Liver (tissue), 4 donors: ENCODE measurements around the gene ATP7B. TPM values are rescaled to one million over a fixed set of nuclear protein-coding genes. Genes with fewer than 3 reads are reported as not detected.

Source experiments
- polyA plus RNA-seq, 2 donors: library from polyadenylated mRNA; stranded (reverse) in 1 of 2; unstranded in 1 of 2; fragments of 200-250 nt in 1 of 2; fragments of >200 nt in 1 of 2; fragmentation: Nextera tagmentation in 1 of 2; extraction: Ambion mirVana in 1 of 2; gene quantifications; one replicate each; pipeline versions ENCODE4 v1.2.1 to v1.2.3, GENCODE V29; 2013 to 2015
- total RNA-seq, 2 donors: library from RNA; depleted of rRNA; stranded (reverse); fragments of >200 nt; gene quantifications; one replicate each; pipeline ENCODE4 v1.2.3, GENCODE V29; 2014
- donor health status: healthy.
- donor health status: healthy.
- donor health status: healthy.

ATP7B gene
- total and polyA plus RNA-seq, 4 donors, result 8.0 to 37.7 (median 22.1) TPM

Other genes starting within 250 kb of the ATP7B start
- gene DHRS12, start 207.3 kb downstream of the ATP7B start, total RNA-seq, result 1 to 10 TPM; 6.5 to 6.8 TPM
- 10 to 100 TPM; 11.8 to 15.5 TPM for gene DHRS12, start 207.3 kb downstream of the ATP7B start, polyA plus RNA-seq
- gene TMEM272, start 166.3 kb downstream of the ATP7B start, total RNA-seq, result under 1 TPM; 0.14 to 0.42 TPM
- gene TMEM272, start 166.3 kb downstream of the ATP7B start, polyA plus RNA-seq, result under 1 TPM; 0.02 to 0.07 TPM
- not detected for gene CCDC70, start 149.5 kb downstream of the ATP7B start, total RNA-seq
- gene CCDC70, start 149.5 kb downstream of the ATP7B start, polyA plus RNA-seq, result under 1 TPM in 1 of 2 donors, not detected in 1; 0.36 TPM
- gene ALG11, start 948 bp upstream of the ATP7B start, total RNA-seq, result 10 to 100 TPM; 14.3 to 34.5 TPM
- 1 to 10 TPM; 5.4 to 9.5 TPM for gene ALG11, start 948 bp upstream of the ATP7B start, polyA plus RNA-seq
- 10 to 100 TPM; 13.1 to 18.7 TPM for gene UTP14C, start 13.2 kb upstream of the ATP7B start, total RNA-seq
- gene UTP14C, start 13.2 kb upstream of the ATP7B start, polyA plus RNA-seq, result 1 to 10 TPM; 5.8 to 6.1 TPM
- under 1 TPM; 0.08 to 0.23 TPM for gene NEK5, start 117.6 kb upstream of the ATP7B start, total RNA-seq
- under 1 TPM in 1 of 2 donors, not detected in 1; 0.63 TPM for gene NEK5, start 117.6 kb upstream of the ATP7B start, polyA plus RNA-seq
- gene NEK3, start 148.1 kb upstream of the ATP7B start, total RNA-seq, result 1 to 10 TPM; 3.0 to 4.4 TPM
- gene NEK3, start 148.1 kb upstream of the ATP7B start, polyA plus RNA-seq, result 1 to 10 TPM; 3.6 to 4.3 TPM